Measurements from ENCODE around the gene RABL6.

RABL6 gene

GRCh38 chr9:136849038-136849959, 41.6 kb downstream of the RABL6 start, which contains the start of gene PHPT1:
TSS of gene PHPT1 (plus strand) at chr9:136849409. CDS start at chr9:136849431, 22 bp downstream.
- peak; percentile 97 for DNase-seq

GRCh38 chr9:136849960-136850865, 42.5 kb downstream of the RABL6 start:
- no peak for DNase-seq

- no peak for DNase-seq
These were observed 43.4 kb downstream of the RABL6 start for GRCh38 chr9:136850866-136851775.

- no peak for DNase-seq
These were observed 44.4 kb downstream of the RABL6 start, which contains the start of gene MAMDC4 for GRCh38 chr9:136851941-136852663. TSS of gene MAMDC4 (plus strand) at chr9:136852346. CDS start at chr9:136852417, 71 bp downstream.

- no peak for DNase-seq
These were observed 45.2 kb downstream of the RABL6 start for GRCh38 chr9:136852664-136853595.

- DNase-seq: no peak
These were observed 45.9 kb downstream of the RABL6 start for GRCh38 chr9:136853596-136854112.

GRCh38 chr9:136854113-136854841, 46.5 kb downstream of the RABL6 start:
- no peak for DNase-seq

GRCh38 chr9:136854842-136855460, 47.2 kb downstream of the RABL6 start:
- no peak for DNase-seq

GRCh38 chr9:136855461-136856078, 47.8 kb downstream of the RABL6 start:
- DNase-seq: no peak

GRCh38 chr9:136856079-136856476, 48.3 kb downstream of the RABL6 start:
- no peak for DNase-seq

- DNase-seq: no peak
These were observed 48.9 kb downstream of the RABL6 start for GRCh38 chr9:136856541-136857141.

- no peak for DNase-seq
These were observed 49.4 kb downstream of the RABL6 start for GRCh38 chr9:136857166-136857565.

- DNase-seq: no peak
These were observed 50.0 kb downstream of the RABL6 start for GRCh38 chr9:136857581-136858412.

- no peak for DNase-seq
These were observed 50.7 kb downstream of the RABL6 start for GRCh38 chr9:136858452-136858843.

- DNase-seq: no peak
These were observed 51.4 kb downstream of the RABL6 start for GRCh38 chr9:136858844-136859757.

GRCh38 chr9:136860529-136860928, 52.8 kb downstream of the RABL6 start:
- no peak for DNase-seq

Measured in CD4-positive, alpha-beta T cell treated with Interferon gamma for 1 hour (primary cell).